GM23338 (cell line): ENCODE measurements around the gene TAS2R41.

Source experiments
- CTCF ChIP-seq, 2 experiments: fragments of 200-600 bp in 1 of 2; sonication (generic) in 1 of 2; conservative IDR thresholded peaks; 2 replicates each; pipeline versions ENCODE4 v1.5.1 to v1.6.1; 2016 to 2017; ENCODE audit warnings: antibody characterized with exemption in 2 of 2, low read depth in 2 of 2, mild to moderate bottlenecking in 2 of 2, moderate library complexity in 1 of 2
- EZH2 ChIP-seq: fragments of 200-600 bp; sonication (generic); IDR thresholded peaks from one replicate; pipeline ENCODE4 v1.8.0; 2017; ENCODE audit warnings: antibody characterized with exemption, mild to moderate bottlenecking, low read depth; ENCODE audit not compliant: unreplicated experiment
- POLR2AphosphoS5 ChIP-seq: IDR thresholded peaks from 2 replicates; pipeline ENCODE4 v1.6.1; 2016; ENCODE audit warnings: antibody characterized with exemption, low read depth
- ZNF462 ChIP-seq: fragments of 250-450 bp; sonication (Bioruptor Pico); IDR thresholded peaks from 2 replicates; pipeline ENCODE4 v1.5.0; 2020; ENCODE audit warnings: mild to moderate bottlenecking, moderate library complexity

- no peak for TF ChIP-seq EZH2
- no peak for TF ChIP-seq CTCF (conservative IDR thresholded peaks at IDR 0.05; ENCODE audit: low read depth in 2 of 2)
- no peak for TF ChIP-seq POLR2AphosphoS5
- TF ChIP-seq ZNF462 = no peak
Measured at GRCh38 chr7:143487061-143487460, 9.4 kb downstream of the TAS2R41 start.
